AG10803 (cell line): Measurements from ENCODE around the gene PPP1R3D.

Experiments used
- DNase-seq: peaks from one replicate; pipeline ENCODE4 v3.0.0; 2010; ENCODE audit warnings: low read depth
- H3K4me3 ChIP-seq: 2 replicates; pipeline ENCODE4 v1.5.1; 2011; ENCODE audit warnings: mild to moderate bottlenecking, low read length, control low read depth
- CTCF ChIP-seq: conservative IDR thresholded peaks from 2 replicates; pipeline ENCODE4 v1.5.1; 2011; ENCODE audit warnings: mild to moderate bottlenecking, low read length, control low read depth, inconsistent platforms

The PPP1R3D gene

GRCh38 chr20:59925359-59925758 lies 14.7 kb downstream of the PPP1R3D start:
- no peak for DNase-seq
- no peak for TF ChIP-seq CTCF
- H3K4me3 ChIP-seq: no peak overlapping the region

DNA sequence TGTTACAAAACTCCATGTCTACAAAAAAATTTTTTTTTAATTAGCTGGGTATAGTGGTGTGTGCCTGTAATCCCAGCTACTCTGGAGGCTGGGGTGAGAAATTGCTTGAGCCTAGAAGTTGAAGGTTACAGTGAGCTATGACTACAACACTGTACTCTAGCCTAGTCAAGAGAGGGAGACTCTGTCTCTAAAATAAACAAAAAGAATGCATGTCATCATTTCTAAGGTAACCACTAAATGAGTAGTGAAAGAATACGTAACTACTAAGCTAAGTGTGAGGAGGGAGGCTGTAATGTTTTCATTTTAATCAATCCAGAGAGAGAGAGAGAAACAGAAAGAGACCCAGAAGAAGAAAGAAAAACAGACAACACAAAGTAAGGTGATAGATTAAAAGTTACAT lies 16.6 kb downstream of the PPP1R3D start:
- DNase-seq: no peak
- no peak overlapping the region for H3K4me3 ChIP-seq
- no peak for TF ChIP-seq CTCF

- DNase-seq: no peak
- no peak for TF ChIP-seq CTCF
Measured at GRCh38 chr20:59920944-59921343, 19.2 kb downstream of the PPP1R3D start.

DNA sequence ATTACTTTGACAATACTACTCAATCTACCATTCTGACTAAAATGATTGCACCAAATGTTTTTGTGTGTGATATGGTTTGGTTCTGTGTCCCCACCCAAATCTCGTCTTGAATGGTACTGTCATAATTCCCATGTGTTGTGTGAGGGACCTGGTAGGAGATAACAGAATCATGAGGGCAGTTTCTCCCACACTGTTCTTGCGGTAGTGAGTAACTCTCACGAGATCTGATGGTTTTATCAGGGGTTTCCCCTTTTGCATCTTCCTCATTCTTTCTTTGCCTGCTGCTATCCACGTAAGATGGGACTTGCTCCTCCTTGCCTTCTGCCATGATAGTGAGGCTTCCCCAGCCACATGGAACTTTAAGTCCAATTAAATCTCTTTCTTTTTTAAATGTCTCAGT lies 27.5 kb downstream of the PPP1R3D start:
- H3K4me3 ChIP-seq: no peak overlapping the region
- no peak for TF ChIP-seq CTCF
- DNase-seq: no peak

More at GRCh38 chr20:59920944-59921343, 19.2 kb downstream of the PPP1R3D start:
- no peak overlapping the region for H3K4me3 ChIP-seq

- DNase-seq: no peak
- TF ChIP-seq CTCF: no peak
- no peak overlapping the region for H3K4me3 ChIP-seq
Measured at GRCh38 chr20:59911041-59911440, 29.1 kb downstream of the PPP1R3D start.

DNA sequence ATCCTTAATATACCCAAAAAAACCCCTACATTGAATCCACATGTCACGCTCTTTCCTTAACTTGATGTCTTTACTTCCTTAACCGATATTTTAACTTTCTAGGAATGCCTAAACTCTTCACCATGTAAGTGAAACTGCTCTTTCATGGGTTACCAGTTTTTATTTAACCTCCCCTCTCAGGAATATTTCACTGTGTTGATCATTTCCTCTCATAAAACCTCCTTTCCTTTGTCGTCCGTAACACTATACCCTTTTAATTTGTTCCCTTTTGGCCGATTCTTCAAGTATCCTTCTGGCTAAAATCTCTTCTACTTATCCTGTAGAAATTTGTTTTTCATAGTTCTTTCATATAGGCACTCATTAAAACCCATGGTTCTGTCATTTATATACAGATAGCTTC lies 31.2 kb downstream of the PPP1R3D start:
- no peak for TF ChIP-seq CTCF
- DNase-seq: no peak
- no peak overlapping the region for H3K4me3 ChIP-seq

DNA sequence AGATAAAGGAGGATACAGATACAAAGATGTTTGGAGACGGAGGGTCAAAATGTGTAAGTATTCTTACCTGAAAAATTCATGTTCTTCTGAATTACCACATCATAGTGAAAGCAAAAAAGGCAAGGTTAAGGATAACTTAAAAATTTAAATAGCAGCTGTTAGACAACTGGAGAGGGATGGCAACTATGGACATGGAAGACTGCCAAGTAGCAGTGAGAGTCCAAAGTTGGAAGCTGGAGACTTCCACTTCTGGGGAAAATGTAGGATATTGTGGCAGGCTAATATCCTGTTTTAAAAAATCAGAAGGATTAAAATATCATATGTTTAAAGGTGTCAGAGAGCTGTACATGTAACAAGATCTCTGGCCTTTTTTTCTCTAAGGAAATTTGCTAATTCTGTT lies 36.5 kb downstream of the PPP1R3D start:
- TF ChIP-seq CTCF: no peak
- no peak overlapping the region for H3K4me3 ChIP-seq
- no peak for DNase-seq
